Daoy (cell line): ENCODE data around the gene USP15. TPM values are rescaled to one million over a fixed set of nuclear protein-coding genes. Genes with fewer than 3 reads are reported as not detected.

Experiments used
- DNase-seq: peaks from one replicate; pipeline ENCODE4 v3.0.0-alpha.2; 2015; ENCODE audit warnings: low read depth
- total RNA-seq: library from RNA; depleted of rRNA; stranded (reverse); fragments of >200 nt; shearing (Covaris generic); gene quantifications from 2 replicates; pipeline ENCODE4 v1.2.3, GENCODE V29; 2014

Gene USP15
- total RNA-seq, 1 experiment from 2014 or later: 42.6 TPM

- no peak for DNase-seq
Observed at GRCh38 chr12:62282057-62282774, 22.0 kb downstream of the USP15 start.

- DNase-seq: no peak
Observed at GRCh38 chr12:62284749-62285148, 24.5 kb downstream of the USP15 start.

- no peak for DNase-seq
Observed at GRCh38 chr12:62285284-62285683, 25.1 kb downstream of the USP15 start.

- no peak for DNase-seq
Observed at GRCh38 chr12:62288328-62288727, 28.1 kb downstream of the USP15 start.

GRCh38 chr12:62290846-62291245 lies 30.6 kb downstream of the USP15 start:
- DNase-seq: no peak

GRCh38 chr12:62291864-62292760 lies 31.9 kb downstream of the USP15 start:
- peak; percentile 50 for DNase-seq

- no peak for DNase-seq
Observed at GRCh38 chr12:62292761-62293344, 32.6 kb downstream of the USP15 start.

- DNase-seq: no peak
Observed at GRCh38 chr12:62294378-62294777, 34.2 kb downstream of the USP15 start.

- DNase-seq: no peak
Observed at GRCh38 chr12:62296001-62296400, 35.8 kb downstream of the USP15 start.

- no peak for DNase-seq
Observed at GRCh38 chr12:62297321-62297720, 37.1 kb downstream of the USP15 start.

- DNase-seq: no peak
Observed at GRCh38 chr12:62299617-62300016, 39.4 kb downstream of the USP15 start.

- DNase-seq: no peak
Observed at GRCh38 chr12:62301080-62301798, 41.0 kb downstream of the USP15 start.

- DNase-seq: no peak
Observed at GRCh38 chr12:62301799-62302133, 41.6 kb downstream of the USP15 start.

- DNase-seq: no peak
Observed at GRCh38 chr12:62304560-62304959, 44.4 kb downstream of the USP15 start.

GRCh38 chr12:62305778-62306177 lies 45.6 kb downstream of the USP15 start:
- no peak for DNase-seq

GRCh38 chr12:62306569-62307530 lies 46.6 kb downstream of the USP15 start:
- DNase-seq: no peak

- no peak for DNase-seq
Observed at GRCh38 chr12:62308201-62308600, 48.0 kb downstream of the USP15 start.

GRCh38 chr12:62313727-62314380 lies 53.6 kb downstream of the USP15 start:
- DNase-seq: no peak

GRCh38 chr12:62317017-62317416 lies 56.8 kb downstream of the USP15 start:
- no peak for DNase-seq

GRCh38 chr12:62319058-62319457 lies 58.9 kb downstream of the USP15 start:
- no peak for DNase-seq
